ENCODE results near the gene GP1BB.

GP1BB gene

DNA sequence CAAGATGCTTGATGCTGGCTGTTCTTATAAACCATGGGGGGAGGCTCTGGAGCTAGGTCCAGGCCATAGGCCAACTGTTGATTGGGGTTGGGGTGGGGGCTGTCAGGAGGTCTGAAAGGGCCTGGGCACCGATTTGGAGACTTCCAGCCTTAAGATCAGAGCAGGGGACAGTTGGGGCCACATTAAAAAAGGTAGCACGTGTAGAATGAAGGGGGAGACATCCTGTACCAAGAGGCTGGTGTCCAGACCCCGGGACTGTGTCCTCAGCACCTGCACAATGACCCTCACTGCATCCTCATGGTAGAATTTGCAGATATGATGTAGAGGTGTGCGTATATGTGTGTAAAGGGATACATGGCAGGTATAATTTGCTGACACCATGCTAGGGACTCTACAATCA, 24.8 kb downstream of the GP1BB start:
- Mint-ChIP-seq H3K9me3 (no peaks in the 10 kb centered on the region), H3K27me3 (ENCODE audit: low read depth) (peaks cover 43% of the 10 kb centered on the region), H3K4me1 (peaks cover 29% of the 10 kb centered on the region), H3K27ac (no peak overlapping the region), H3K4me3 (no peak overlapping the region), H3K36me3 (ENCODE audit: low read depth) (no peaks in the 10 kb centered on the region)
- TF ChIP-seq, protein P1, sequence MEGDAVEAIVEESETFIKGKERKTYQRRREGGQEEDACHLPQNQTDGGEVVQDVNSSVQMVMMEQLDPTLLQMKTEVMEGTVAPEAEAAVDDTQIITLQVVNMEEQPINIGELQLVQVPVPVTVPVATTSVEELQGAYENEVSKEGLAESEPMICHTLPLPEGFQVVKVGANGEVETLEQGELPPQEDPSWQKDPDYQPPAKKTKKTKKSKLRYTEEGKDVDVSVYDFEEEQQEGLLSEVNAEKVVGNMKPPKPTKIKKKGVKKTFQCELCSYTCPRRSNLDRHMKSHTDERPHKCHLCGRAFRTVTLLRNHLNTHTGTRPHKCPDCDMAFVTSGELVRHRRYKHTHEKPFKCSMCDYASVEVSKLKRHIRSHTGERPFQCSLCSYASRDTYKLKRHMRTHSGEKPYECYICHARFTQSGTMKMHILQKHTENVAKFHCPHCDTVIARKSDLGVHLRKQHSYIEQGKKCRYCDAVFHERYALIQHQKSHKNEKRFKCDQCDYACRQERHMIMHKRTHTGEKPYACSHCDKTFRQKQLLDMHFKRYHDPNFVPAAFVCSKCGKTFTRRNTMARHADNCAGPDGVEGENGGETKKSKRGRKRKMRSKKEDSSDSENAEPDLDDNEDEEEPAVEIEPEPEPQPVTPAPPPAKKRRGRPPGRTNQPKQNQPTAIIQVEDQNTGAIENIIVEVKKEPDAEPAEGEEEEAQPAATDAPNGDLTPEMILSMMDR (IDR thresholded peaks at IDR 0.05; ENCODE audit: unreplicated experiment in 3 of 3) = no peak

DNA sequence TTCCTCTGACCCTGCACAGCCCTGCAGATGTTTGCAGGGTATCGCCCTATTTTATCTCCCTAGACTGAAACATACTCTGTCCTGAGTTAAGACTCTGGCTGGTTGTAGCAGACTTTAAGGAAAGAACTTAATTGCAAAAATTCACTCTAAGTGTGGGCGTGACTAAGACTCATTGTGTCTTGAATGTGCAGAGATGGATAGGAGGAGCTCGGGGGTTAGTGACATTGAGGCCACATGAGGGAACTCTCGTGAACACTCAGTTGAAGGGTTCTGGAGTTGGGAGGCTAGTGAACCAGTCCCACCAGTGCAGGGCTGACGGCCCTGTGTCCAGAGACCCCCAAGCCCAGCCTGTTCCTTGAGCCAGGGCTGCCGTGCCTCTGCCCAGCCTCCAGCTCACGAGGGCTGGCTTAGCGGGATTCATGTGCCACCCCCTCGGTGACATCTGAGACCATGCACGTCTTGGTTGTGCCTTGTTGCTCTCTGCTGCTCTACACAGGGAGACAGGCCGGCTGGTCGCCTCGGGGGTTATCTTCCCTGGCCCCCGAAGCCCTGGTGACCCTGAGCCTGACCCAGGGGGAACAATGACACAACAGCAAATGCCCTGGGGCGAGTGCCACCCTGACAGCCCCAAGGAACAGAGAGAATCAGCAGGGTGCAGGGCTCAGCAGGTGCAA, 25.8 kb downstream of the GP1BB start:
- Mint-ChIP-seq H3K27me3 (ENCODE audit: low read depth) (peaks cover 53% of the 10 kb centered on the region), H3K4me1 (peaks cover 29% of the 10 kb centered on the region), H3K36me3 (ENCODE audit: low read depth) (no peaks in the 10 kb centered on the region), H3K4me3 (peak overlapping the region in 1 of 3 experiments; percentile 12), H3K9me3 (no peaks in the 10 kb centered on the region), H3K27ac (peak overlapping the region in 1 of 3 experiments; percentile 7)
- TF ChIP-seq, protein P1 (IDR thresholded peaks at IDR 0.05; ENCODE audit: unreplicated experiment in 3 of 3) = no peak

DNA sequence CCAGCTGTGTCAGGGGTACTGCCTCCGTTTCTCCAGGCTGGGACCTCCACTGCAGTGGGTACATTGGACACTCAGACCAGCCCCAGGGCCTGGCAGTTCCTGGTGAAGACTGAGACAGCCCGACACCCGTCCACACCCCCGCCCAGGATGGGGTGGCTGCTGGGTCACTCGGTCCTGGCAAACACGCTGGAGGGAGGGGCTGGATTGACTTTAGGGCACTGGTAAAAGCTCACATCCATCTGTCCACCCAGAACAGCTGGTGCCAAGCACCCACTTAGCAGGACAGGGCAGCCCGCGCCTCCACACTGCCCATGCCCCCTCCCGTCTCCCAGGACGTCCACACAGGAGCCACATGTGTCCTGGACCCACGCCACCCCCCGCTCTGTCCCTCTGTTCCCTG, 26.5 kb downstream of the GP1BB start:
- H3K27me3 Mint-ChIP-seq (ENCODE audit: low read depth) = peaks cover 60% of the 10 kb centered on the region
- H3K4me3 Mint-ChIP-seq = no peak overlapping the region
- peaks cover 21% of the 10 kb centered on the region for H3K4me1 Mint-ChIP-seq
- no peaks in the 10 kb centered on the region for H3K9me3 Mint-ChIP-seq
- TF ChIP-seq, protein P1 (IDR thresholded peaks at IDR 0.05; ENCODE audit: unreplicated experiment in 3 of 3) = no peak
- no peak overlapping the region for H3K27ac Mint-ChIP-seq
- no peaks in the 10 kb centered on the region for H3K36me3 Mint-ChIP-seq (ENCODE audit: low read depth)

DNA sequence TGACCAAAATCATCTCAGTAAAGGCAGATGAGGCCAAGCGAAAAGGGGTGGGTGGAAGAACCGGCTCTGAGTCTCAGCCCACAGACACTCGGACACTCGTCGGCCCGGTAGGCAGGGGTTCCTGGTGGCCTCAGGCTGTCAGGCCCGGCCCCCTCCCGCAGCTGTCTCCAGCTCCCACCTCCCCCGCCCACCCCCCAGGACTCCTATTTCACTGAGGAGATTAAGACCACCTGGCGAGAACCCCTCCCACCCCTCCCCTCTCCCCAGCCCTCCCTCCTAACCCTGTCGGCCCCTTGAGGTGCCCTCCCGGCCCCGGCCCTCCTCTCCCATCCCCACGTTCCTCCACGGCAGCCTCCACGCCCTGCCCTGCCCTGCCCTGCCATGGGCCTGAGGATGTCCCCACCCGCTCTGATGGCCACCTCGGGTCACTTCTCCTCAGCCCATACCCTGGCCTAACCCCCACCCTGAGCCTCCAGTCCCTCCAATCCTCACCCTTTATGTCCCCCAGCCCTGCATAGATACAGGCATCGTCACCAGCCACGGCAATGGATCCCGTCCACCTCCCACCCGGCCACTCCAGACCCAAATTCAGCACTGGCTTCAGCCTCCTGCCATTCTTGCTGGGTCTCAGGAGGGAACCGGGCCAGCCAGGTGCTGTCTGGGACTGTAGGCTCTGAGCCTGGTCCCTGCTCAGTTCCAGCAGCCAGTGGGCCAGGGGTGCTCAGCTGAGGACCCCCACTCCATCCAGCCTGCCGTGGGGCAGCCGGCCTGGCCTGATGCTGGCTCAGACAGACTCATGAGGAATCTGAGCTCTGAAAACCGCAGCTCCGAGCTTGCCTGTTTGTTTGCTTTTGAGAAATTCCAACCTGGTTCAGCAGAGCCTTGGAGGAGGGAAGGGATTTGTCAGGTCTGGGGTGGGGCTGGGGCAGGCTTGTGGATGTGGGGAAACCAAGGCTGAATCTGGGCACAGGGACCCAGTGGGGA, 27.5 kb downstream of the GP1BB start:
- H3K36me3 Mint-ChIP-seq (ENCODE audit: low read depth) = no peaks in the 10 kb centered on the region
- H3K27me3 Mint-ChIP-seq (ENCODE audit: low read depth) = peaks cover 67% of the 10 kb centered on the region
- TF ChIP-seq, protein P1 (IDR thresholded peaks at IDR 0.05; ENCODE audit: unreplicated experiment in 3 of 3) = no peak
- no peak overlapping the region for H3K4me3 Mint-ChIP-seq
- no peaks in the 10 kb centered on the region for H3K9me3 Mint-ChIP-seq
- peak overlapping the region in 1 of 3 experiments; percentile 75 for H3K27ac Mint-ChIP-seq
- H3K4me1 Mint-ChIP-seq = peaks cover 19% of the 10 kb centered on the region

DNA sequence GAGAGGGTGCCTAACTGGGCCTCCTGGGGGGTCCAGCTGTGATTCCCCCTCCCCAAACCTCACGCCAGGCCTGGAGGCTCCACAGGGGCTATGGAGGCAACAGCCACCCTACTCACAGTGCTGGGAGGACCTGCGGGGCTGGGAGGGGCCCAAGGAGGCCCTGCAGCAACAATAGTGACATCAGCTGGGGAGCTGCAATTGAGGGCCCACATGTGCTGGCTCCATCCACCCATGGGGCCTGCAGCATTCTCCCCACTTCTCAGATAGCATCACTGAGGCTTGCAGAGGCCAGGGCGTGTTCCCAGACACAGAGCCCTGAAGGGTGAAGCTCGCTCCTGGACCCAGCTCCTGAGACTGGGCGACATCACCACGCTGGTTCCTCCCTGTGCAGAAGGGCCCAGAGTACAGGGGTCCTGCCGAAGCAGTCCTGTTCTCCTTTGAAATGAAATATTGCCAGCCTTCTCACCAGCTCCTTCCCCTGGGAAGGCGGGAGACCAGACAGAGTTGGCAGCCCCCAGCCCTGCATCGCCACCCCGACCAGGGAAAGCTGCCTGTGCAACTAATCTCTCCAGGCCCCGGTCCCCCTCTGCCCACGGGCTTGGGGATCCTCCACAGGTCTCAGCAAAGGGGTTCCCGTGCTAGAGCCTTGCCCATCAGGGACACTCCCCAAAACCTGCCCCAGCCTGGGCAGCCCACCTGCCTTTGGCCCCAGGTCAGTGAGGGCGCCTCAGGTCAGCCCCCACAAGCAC, 28.3 kb downstream of the GP1BB start:
- peaks cover 76% of the 10 kb centered on the region for H3K27me3 Mint-ChIP-seq (ENCODE audit: low read depth)
- no peaks in the 10 kb centered on the region for H3K36me3 Mint-ChIP-seq (ENCODE audit: low read depth)

More for the DNA sequence above, 28.3 kb downstream of the GP1BB start:
- Mint-ChIP-seq H3K9me3 (no peaks in the 10 kb centered on the region), H3K4me1 (peaks cover 19% of the 10 kb centered on the region), H3K4me3 (no peak overlapping the region), H3K27ac (peak overlapping the region in 1 of 3 experiments; percentile 75)
- TF ChIP-seq, protein P1 (IDR thresholded peaks at IDR 0.05; ENCODE audit: unreplicated experiment in 3 of 3) = no peak

Measured in nephron (organoid).